Stimulated activated CD8-positive, alpha-beta memory T cell treated with anti-CD3 and anti-CD28 coated beads, Interleukin-2, amount 100 ng/mL, for 1 hour (primary cell): ENCODE measurements around the gene CCNYL1.
"Not testable (repeated sequence)": the region's sequence is repeated elsewhere in the genome, so short reads cannot be mapped to it uniquely, and the experiment has no call there.

ENCODE experiments used
- DNase-seq, 2 donors: peaks; one replicate each; pipeline ENCODE4 v3.0.0-alpha.2; 2020; ENCODE audit warnings: low read depth in 2 of 2

CCNYL1 gene

GRCh38 chr2:207734636-207735512, 23.4 kb downstream of the CCNYL1 start:
- no peak for DNase-seq

DNA sequence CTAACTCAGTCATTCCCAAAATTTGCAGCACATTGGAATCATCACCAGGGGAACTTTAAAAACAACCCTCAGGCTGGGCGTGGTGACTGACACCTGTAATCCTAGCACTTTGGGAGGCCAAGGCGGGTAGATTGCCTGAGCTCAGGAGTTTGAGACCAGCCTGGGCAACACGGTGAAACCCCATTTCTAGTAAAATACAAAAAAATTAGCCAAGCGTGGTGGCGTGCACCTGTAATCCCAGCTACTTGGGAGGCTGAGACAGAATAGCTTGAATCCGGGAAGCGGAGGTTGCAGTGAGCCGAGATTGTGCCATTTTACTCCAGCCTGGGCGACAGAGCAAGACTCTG, 24.0 kb downstream of the CCNYL1 start:
- not testable (repeated sequence) for DNase-seq

DNA sequence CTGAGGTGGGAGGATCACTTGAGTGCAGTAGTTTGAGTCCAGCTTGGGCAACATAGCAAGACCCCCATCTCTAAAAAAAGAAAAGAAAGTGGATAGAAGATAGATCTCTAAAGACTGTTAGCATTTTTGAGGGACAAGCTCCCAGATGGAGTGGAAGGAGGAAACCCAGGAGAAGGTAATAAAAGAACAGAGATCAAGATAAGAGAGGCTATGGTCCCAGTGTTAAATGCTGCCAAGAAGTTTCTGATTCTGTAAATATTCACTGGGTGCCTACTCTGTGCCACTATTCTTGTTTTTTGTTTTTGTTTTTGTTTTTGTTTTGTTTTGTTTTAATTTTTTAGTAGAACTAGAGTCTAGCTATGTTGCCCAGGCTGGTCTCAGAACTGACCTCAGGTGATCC, 32.1 kb downstream of the CCNYL1 start:
- DNase-seq: no peak

- no peak for DNase-seq
Observed at GRCh38 chr2:207744050-207744449, 32.6 kb downstream of the CCNYL1 start.

GRCh38 chr2:207744451-207744850, 33.0 kb downstream of the CCNYL1 start:
- no peak for DNase-seq

- DNase-seq: no peak
Observed at GRCh38 chr2:207746131-207746530, 34.7 kb downstream of the CCNYL1 start.

- no peak for DNase-seq
Observed at GRCh38 chr2:207747653-207748560, 36.5 kb downstream of the CCNYL1 start.

GRCh38 chr2:207748993-207749392, 37.6 kb downstream of the CCNYL1 start:
- no peak for DNase-seq

GRCh38 chr2:207749873-207750272, 38.4 kb downstream of the CCNYL1 start:
- no peak for DNase-seq

DNA sequence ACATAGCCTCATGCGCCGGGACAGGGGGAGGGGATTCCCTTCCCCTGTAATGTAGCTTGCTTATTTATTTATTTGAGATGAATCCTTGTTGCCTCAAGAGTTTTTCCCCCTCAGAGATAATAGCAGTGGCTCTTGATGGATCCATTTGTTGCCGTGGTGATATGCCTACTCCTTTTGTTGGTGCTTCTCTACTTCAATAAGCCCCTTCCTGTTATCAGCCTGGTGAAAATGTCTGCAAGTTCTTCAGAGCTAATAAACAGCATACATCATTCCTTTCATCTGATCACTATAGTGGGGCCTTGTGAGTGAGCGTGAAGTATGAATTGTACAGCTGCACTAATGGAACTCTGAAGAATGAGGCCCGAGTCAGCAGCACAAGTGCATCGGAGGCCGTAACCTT, 38.9 kb downstream of the CCNYL1 start:
- no peak for DNase-seq

DNA sequence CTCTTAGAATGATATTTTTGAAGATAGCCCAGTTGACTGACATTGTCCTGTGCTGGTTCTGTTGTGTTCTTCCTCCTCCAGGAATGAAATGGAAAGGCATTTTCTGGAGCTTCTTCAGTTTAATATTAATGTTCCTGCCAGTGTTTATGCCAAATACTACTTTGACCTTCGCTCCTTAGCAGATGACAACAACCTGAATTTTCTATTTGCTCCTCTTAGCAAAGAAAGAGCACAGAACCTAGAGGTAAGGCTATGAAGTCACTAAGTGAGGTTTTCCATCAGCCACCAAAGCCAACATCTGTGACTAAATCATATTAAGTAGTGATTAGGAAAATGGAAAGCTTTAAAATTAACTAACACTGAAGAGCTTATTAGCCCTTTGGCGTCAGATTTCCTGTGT, 39.4 kb downstream of the CCNYL1 start:
- no peak for DNase-seq

DNA sequence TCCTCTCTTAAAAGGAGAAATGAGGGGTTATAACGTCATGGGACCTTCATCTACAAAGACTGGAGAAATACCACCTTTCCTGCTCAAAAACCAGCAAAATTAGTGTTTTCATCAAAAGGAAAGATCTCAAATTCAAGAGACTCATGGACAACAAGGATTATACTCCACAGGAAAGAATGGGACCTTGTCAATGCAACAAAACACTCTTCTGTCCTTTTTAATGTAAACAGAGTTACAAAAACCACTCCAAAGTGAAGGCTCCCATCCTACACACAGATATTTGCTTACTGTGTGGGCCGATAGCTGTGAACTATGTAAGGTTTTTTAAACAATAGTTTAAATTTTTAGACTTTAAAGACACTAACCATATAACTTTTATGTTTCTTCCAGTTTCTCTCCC, 42.2 kb downstream of the CCNYL1 start:
- DNase-seq: not testable (repeated sequence)

- no peak for DNase-seq
Observed at GRCh38 chr2:207754498-207755383, 43.3 kb downstream of the CCNYL1 start.

DNA sequence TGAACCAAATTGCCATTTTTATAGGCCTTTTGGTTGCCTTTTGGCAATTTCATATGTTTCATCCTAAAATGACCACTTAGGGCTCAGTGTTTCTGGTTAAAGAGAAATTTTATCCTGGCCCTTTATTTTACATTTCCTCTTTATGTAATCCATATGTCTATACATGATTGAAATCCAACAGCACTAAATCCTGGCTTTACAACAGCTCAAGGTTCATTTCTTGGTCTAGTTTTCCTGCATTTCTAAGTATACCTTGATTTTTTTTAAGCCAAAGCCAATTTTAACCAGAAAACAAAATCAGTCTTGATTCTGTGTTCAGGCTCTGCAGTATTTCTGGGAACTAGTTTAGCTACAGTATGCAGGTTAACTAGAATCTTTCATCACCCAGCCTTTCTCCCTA, 46.6 kb downstream of the CCNYL1 start:
- DNase-seq: no peak

- DNase-seq: no peak
Observed at GRCh38 chr2:207759890-207760289, 48.5 kb downstream of the CCNYL1 start.

DNA sequence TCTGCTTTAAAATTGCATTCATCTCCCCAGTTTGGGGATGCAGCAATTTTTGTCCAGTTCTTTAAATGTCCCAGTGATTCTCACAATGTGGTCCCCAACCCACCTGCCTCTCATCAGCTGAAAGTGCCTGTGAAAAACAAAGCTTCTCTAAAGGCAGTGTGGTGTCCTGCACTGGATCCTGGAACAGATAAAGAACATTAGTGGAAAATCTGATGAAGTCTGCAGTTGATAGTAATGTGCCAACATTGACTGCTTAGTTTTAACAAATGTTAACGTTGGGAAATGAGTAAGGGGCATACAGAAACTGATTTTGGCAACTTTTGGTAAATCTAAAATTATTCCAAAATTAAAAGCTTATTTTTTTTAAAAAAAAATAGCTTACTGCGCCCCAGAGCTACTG, 49.0 kb downstream of the CCNYL1 start:
- DNase-seq: no peak

DNA sequence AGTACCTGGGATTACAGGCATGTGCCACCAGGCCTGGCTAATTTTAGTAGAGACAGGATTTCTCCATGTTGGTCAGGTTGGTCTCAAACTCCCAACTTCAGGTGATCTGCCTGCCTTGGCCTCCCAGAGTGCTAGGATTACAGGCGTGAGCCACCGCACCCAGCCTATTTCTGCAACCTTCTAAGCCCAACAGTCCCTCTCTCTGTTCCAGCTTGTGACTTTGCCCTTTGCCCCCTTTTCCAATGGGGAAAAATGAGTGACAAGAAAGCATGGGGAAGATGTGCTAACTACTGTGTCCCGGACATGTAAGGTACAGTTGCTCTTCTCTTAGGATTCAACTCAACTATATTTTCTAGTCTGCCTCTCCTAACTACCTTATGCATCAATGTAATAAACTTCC, 50.0 kb downstream of the CCNYL1 start:
- not testable (repeated sequence) for DNase-seq

DNA sequence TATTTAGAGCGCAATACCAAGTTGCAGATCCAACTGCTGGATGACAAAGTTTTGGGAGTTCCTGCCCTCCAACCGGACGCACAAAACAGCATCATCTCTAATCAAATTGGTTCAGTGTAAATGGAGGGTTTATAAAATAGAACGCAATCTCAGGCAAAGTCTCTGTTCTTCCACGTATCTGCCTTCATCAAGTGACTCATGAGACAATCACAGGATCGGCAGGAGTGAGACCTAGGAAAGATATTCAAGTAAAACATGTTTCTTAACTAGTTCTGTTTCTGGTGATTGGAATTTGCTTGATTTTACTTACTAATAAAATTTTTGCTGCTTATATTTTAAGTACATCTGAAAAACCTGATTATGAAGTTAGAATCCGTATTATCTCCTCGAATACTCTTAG, 50.7 kb downstream of the CCNYL1 start:
- no peak for DNase-seq

DNA sequence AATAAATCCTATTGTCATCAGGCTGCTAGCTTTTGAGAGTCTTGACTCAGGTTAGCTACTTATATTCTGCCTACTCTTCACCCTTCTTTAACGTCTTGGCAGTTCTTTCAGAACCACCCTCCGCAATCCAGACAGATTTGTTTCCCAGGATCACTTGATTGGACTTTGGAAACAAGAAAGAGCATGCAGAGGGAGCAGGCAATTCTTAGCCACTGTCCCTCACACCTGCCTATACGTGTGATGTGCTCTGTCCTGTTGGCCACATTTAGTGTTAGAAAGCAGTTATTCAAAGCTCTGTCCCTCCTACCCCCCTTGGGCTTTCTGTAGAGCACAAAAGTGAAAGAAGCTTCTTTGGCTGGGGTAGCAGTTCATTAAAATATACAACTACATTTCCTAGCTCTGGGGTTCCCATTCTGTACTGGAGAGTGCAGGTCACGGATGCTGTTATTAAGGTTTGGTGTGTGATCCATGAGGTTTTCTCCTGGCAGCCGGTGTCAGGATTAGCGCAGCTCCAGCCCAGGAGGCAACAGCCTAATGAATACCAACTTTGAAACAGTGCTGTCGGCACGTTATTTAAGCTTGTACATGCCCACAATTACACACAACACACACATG, 52.0 kb downstream of the CCNYL1 start:
- DNase-seq: no peak

DNA sequence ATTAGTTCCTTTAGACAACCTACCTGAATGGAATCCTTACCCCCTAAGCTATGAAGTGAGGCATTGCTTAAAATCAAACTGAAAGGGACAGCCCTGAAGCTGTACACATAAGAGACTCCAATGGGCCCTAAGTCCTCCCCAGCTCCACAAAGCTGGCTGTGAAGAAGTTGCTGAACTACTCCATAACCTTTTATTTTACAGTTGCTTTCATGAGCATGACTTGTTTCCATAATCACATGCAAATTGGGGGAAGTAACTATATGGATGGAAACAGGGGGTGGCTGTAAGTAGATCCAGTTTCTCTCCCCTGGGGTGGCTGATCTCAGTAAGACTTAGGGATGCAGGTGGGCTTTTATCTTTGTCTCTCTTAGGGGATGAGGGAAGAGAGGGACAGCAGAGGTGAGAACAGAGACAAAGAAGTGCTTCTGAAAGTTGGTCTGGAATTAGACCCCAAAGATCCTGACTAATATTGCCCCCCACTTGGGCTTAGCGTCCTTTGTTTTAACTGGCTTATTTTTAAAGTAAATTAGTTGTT, 52.7 kb downstream of the CCNYL1 start:
- no peak for DNase-seq

DNA sequence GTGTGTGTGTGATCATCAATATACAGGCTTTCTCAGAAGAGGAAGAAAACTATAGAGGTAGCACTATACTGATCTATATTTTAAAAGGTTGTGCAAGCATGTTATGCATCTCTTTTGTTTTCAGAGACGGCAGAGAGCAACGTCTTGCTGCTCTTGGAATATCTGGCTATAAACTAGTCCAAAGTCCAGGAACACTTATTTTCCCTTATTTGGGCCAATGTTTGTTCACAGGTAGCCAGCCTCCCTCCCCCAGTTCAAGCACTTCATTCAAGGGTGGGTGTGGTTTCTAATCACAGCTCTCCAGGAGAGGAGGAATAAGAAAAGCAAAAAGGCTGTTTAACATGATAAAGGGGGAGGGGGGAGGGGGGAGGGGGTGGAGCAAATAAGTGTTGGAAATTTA, 54.1 kb downstream of the CCNYL1 start:
- DNase-seq: no peak
